Panc1 (cell line): ENCODE results near the gene UQCC5. TPM values are rescaled to one million over a fixed set of nuclear protein-coding genes. Genes with fewer than 3 reads are reported as not detected.

Source experiments
- ATAC-seq: fragments of 200-7000 bp; cut with Tn5 transposase; 2 replicates; pipeline ENCODE4 v1.9.1; 2020; ENCODE audit warnings: mild to moderate bottlenecking, moderate library complexity
- BruUV-seq: library from RNA; stranded (reverse); fragments of 400-500 nt; replicated peaks from 2 replicates; lab custom pipeline; 2021; lab: Mats Ljungman, UMichigan
- CTCF ChIA-PET: fragments of 300-600 bp; sonication (Branson Sonifier 250); formaldehyde crosslinking; loops from one replicate; lab custom pipeline; 2022; ENCODE audit warnings: antibody characterized with exemption; lab: Charles Lee
- POLR2A ChIA-PET: fragments of 300-600 bp; sonication (Branson Sonifier 250); formaldehyde crosslinking; loops from one replicate; lab custom pipeline; 2022; ENCODE audit warnings: antibody characterized with exemption; lab: Charles Lee
- DNase-seq: peaks from one replicate; pipeline ENCODE4 v3.0.0-alpha.2; 2010; ENCODE audit warnings: low read depth, low spot score
- H3K27ac ChIP-seq: 2 replicates; pipeline ENCODE4 v1.5.1; 2011; ENCODE audit warnings: mild to moderate bottlenecking, low read length, inconsistent platforms
- H3K27me3 ChIP-seq: fragments of 200-500 bp; sonication (Bioruptor generic); 2 replicates; pipeline ENCODE4 v1.6.0; 2014; ENCODE audit warnings: low read length, inconsistent platforms; ENCODE audit not compliant: control insufficient read depth, insufficient read depth
- H3K36me3 ChIP-seq: fragments of 200-500 bp; sonication (Bioruptor generic); 2 replicates; pipeline ENCODE4 v1.5.1; 2014; ENCODE audit warnings: inconsistent platforms, mild to moderate bottlenecking, low read length, moderate library complexity; ENCODE audit not compliant: control insufficient read depth, insufficient read depth
- H3K4me1 ChIP-seq: 2 replicates; pipeline ENCODE4 v1.5.1; 2011; ENCODE audit warnings: inconsistent platforms, mild to moderate bottlenecking, low read length, moderate library complexity; ENCODE audit not compliant: control insufficient read depth, insufficient read depth
- H3K4me3 ChIP-seq, 2 experiments: 2 replicates each; pipeline ENCODE4 v1.5.1; 2011 to 2012; ENCODE audit warnings: low read depth in 2 of 2, low read length in 2 of 2, mild to moderate bottlenecking in 2 of 2, inconsistent platforms in 1 of 2, moderate library complexity in 1 of 2
- H3K9me3 ChIP-seq: fragments of 200-500 bp; sonication (Bioruptor generic); 2 replicates; pipeline ENCODE4 v1.5.1; 2014; ENCODE audit warnings: low read depth, mild to moderate bottlenecking, inconsistent platforms, low read length, moderate library complexity; ENCODE audit not compliant: control insufficient read depth, insufficient read depth
- CTCF ChIP-seq: fragments of 450-650 bp; IDR thresholded peaks from 2 replicates; pipeline ENCODE4 v1.5.1; 2017; ENCODE audit warnings: mild to moderate bottlenecking
- POLR2AphosphoS5 ChIP-seq: IDR thresholded peaks from 2 replicates; pipeline ENCODE4 v1.6.1; 2012; ENCODE audit warnings: mild to moderate bottlenecking, low read depth, low read length, moderate library complexity
- REST ChIP-seq, 2 experiments: IDR thresholded peaks; 2 replicates each; pipeline ENCODE4 v1.6.1; 2011 to 2012; ENCODE audit warnings: low read depth in 2 of 2, control low read depth in 1 of 2, low read length in 1 of 2, mild to moderate bottlenecking in 1 of 2, moderate library complexity in 1 of 2; ENCODE audit not compliant: insufficient read depth in 1 of 2
- SIN3A ChIP-seq: IDR thresholded peaks from 2 replicates; pipeline ENCODE4 v1.6.1; 2012; ENCODE audit warnings: low read depth, mild to moderate bottlenecking, low read length, moderate library complexity, borderline replicate concordance; ENCODE audit not compliant: insufficient read depth
- TCF7L2 ChIP-seq: IDR thresholded peaks from 2 replicates; pipeline ENCODE4 v1.6.1; 2011; ENCODE audit warnings: mild to moderate bottlenecking, low read depth, low read length, inconsistent platforms
- in situ Hi-C: cut with HindIII; loops from 2 replicates; pipeline ENCODE4 v1.10.0; 2016; ENCODE audit warnings: low sequenced_read_pairs, low pct_unique_long_range_greater_than_20kb
- intact Hi-C: fragments of 100-400 bp; cut with micrococcal nuclease; formaldehyde crosslinking; loops from one replicate; pipeline ENCODE4 v1.10.0; 2022; ENCODE audit not compliant: unreplicated experiment
- total RNA-seq: library from RNA; stranded (reverse); gene quantifications from one replicate; pipeline ENCODE4 v1.2.1, GENCODE V29; 2021; ENCODE audit not compliant: unreplicated experiment

UQCC5 gene
- total RNA-seq, 1 experiment from 2014 or later = 27.3 TPM

- H3K27me3 ChIP-seq = no peaks in the 10 kb centered on the region
- POLR2A ChIA-PET = no interaction called here
- H3K36me3 ChIP-seq = no peaks in the 10 kb centered on the region; the same call in 1 of the 2 replicates
- peaks cover 21% of the 10 kb centered on the region for H3K4me1 ChIP-seq
- no peak overlapping the region for H3K27ac ChIP-seq
- intact Hi-C loops (no loop called here), in situ Hi-C loops (no loop called here)
- DNase-seq (no peak), ATAC-seq (no peak)
- peak overlapping the region; percentile 55 to 63 for H3K4me3 ChIP-seq
- BruUV-seq = TSS peak; percentile 69
- H3K9me3 ChIP-seq = no peaks in the 10 kb centered on the region
- CTCF ChIA-PET = no interaction called here
- TF ChIP-seq TCF7L2 = no peak
- no peak for TF ChIP-seq CTCF
- no peak for TF ChIP-seq SIN3A
- TF ChIP-seq REST (IDR thresholded peaks at IDR 0.05; ENCODE audit: insufficient read depth in 1 of 2, low read depth in 2 of 2, low read length in 1 of 2) = no peak
- TF ChIP-seq POLR2AphosphoS5 = no peak
Observed at GRCh38 chr3:52531860-52532516, 4.4 kb upstream of the UQCC5 start.

- ATAC-seq = no peak
- TF ChIP-seq CTCF = no peak
- no peak for TF ChIP-seq TCF7L2
- TF ChIP-seq SIN3A = no peak
- no peak for TF ChIP-seq POLR2AphosphoS5
- no peak for TF ChIP-seq REST (IDR thresholded peaks at IDR 0.05; ENCODE audit: insufficient read depth in 1 of 2, low read depth in 2 of 2, low read length in 1 of 2)
- peaks cover 21% of the 10 kb centered on the region for H3K4me1 ChIP-seq
- DNase-seq = no peak
- peak overlapping the region; percentile 55 to 63 for H3K4me3 ChIP-seq
- peak overlapping the region; percentile 61; the same call in 1 of the 2 replicates for H3K27ac ChIP-seq
- intact Hi-C loops (no loop called here), in situ Hi-C loops (no loop called here)
- no peaks in the 10 kb centered on the region; the same call in 1 of the 2 replicates for H3K36me3 ChIP-seq
- no peaks in the 10 kb centered on the region for H3K27me3 ChIP-seq
- CTCF ChIA-PET = no interaction called here
- no peaks in the 10 kb centered on the region for H3K9me3 ChIP-seq
- POLR2A ChIA-PET = no interaction called here
- BruUV-seq = no TSS peak
Observed at GRCh38 chr3:52532517-52532837, 3.9 kb upstream of the UQCC5 start.
